Measurements from ENCODE around the gene FREM1.

DNA sequence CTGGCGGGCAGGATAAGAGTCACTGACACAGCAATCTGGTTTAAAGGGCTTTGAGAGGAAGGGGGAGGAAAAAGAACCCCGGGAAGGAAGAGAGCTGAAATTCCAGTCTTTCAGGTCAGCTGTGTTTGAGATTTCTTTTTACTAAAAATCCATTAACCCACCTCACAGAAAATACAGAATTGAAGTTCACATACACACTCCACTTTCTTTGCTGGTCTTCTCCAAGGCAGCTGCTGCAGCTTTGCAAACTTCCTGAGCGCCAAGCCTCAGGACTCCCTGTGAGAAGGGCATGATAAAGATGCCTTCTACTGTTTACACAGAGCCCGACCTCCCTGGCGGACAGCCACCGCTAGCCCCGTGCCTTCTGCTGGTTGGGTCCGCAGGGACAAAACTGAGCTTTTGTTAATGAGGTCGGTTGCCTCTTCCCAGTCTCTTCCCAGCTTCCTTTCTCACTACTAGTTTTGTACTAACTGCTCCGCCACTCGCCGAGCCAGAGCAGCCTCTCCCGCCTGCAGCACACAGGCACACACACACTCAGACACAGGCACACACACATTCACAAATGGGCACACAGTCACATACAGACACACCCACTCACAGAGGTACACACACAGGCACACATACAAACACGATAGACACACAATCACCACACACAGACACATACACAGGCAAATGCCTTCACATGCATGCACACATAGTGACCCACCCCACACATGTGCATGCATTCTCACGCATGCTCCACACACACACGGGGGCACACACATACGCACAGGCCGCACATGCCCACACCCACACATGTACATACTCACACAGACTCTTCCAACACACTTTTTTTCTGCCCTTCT is at the start of gene FREM1:
- TF ChIP-seq, protein P1, sequence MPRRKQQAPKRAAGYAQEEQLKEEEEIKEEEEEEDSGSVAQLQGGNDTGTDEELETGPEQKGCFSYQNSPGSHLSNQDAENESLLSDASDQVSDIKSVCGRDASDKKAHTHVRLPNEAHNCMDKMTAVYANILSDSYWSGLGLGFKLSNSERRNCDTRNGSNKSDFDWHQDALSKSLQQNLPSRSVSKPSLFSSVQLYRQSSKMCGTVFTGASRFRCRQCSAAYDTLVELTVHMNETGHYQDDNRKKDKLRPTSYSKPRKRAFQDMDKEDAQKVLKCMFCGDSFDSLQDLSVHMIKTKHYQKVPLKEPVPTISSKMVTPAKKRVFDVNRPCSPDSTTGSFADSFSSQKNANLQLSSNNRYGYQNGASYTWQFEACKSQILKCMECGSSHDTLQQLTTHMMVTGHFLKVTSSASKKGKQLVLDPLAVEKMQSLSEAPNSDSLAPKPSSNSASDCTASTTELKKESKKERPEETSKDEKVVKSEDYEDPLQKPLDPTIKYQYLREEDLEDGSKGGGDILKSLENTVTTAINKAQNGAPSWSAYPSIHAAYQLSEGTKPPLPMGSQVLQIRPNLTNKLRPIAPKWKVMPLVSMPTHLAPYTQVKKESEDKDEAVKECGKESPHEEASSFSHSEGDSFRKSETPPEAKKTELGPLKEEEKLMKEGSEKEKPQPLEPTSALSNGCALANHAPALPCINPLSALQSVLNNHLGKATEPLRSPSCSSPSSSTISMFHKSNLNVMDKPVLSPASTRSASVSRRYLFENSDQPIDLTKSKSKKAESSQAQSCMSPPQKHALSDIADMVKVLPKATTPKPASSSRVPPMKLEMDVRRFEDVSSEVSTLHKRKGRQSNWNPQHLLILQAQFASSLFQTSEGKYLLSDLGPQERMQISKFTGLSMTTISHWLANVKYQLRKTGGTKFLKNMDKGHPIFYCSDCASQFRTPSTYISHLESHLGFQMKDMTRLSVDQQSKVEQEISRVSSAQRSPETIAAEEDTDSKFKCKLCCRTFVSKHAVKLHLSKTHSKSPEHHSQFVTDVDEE (CRISPR knock-in tag; IDR thresholded peaks at IDR 0.05) = no peak
- TF ChIP-seq ZC3H10 (CRISPR knock-in tag; IDR thresholded peaks at IDR 0.05) (no peak), ZNF8 (CRISPR knock-in tag; IDR thresholded peaks at IDR 0.05) (no peak), ESRRG (CRISPR knock-in tag; IDR thresholded peaks at IDR 0.05) (no peak), ARNTL (CRISPR knock-in tag; IDR thresholded peaks at IDR 0.05; ENCODE audit: borderline replicate concordance, low read depth) (no peak), ZFP30 (CRISPR knock-in tag; IDR thresholded peaks at IDR 0.05) (no peak), ZNF565 (CRISPR knock-in tag; conservative IDR thresholded peaks at IDR 0.05; ENCODE audit: low read depth) (no peak), PPARA (CRISPR knock-in tag; IDR thresholded peaks at IDR 0.05; ENCODE audit: borderline replicate concordance) (no peak), OSR1 (CRISPR knock-in tag; IDR thresholded peaks at IDR 0.05) (no peak), RARB (CRISPR knock-in tag; IDR thresholded peaks at IDR 0.05) (no peak)
- TF ChIP-seq, protein P2, sequence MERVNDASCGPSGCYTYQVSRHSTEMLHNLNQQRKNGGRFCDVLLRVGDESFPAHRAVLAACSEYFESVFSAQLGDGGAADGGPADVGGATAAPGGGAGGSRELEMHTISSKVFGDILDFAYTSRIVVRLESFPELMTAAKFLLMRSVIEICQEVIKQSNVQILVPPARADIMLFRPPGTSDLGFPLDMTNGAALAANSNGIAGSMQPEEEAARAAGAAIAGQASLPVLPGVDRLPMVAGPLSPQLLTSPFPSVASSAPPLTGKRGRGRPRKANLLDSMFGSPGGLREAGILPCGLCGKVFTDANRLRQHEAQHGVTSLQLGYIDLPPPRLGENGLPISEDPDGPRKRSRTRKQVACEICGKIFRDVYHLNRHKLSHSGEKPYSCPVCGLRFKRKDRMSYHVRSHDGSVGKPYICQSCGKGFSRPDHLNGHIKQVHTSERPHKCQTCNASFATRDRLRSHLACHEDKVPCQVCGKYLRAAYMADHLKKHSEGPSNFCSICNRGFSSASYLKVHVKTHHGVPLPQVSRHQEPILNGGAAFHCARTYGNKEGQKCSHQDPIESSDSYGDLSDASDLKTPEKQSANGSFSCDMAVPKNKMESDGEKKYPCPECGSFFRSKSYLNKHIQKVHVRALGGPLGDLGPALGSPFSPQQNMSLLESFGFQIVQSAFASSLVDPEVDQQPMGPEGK (CRISPR knock-in tag; IDR thresholded peaks at IDR 0.05; ENCODE audit: borderline replicate concordance) = no peak

Data from SK-N-SH treated with all-trans-retinoic acid at 6 μM for 48 hours (cell line).